Hippocampal formation (tissue), 2 donors: ENCODE results near the gene ICE1.
"Not testable (repeated sequence)": the region's sequence is repeated elsewhere in the genome, so short reads cannot be mapped to it uniquely, and the experiment has no call there.

Experiments used
- DNase-seq, 2 donors: peaks; one replicate each; lab custom pipeline; 2025; lab: John Stamatoyannopoulos, UW

Gene ICE1, protein sequence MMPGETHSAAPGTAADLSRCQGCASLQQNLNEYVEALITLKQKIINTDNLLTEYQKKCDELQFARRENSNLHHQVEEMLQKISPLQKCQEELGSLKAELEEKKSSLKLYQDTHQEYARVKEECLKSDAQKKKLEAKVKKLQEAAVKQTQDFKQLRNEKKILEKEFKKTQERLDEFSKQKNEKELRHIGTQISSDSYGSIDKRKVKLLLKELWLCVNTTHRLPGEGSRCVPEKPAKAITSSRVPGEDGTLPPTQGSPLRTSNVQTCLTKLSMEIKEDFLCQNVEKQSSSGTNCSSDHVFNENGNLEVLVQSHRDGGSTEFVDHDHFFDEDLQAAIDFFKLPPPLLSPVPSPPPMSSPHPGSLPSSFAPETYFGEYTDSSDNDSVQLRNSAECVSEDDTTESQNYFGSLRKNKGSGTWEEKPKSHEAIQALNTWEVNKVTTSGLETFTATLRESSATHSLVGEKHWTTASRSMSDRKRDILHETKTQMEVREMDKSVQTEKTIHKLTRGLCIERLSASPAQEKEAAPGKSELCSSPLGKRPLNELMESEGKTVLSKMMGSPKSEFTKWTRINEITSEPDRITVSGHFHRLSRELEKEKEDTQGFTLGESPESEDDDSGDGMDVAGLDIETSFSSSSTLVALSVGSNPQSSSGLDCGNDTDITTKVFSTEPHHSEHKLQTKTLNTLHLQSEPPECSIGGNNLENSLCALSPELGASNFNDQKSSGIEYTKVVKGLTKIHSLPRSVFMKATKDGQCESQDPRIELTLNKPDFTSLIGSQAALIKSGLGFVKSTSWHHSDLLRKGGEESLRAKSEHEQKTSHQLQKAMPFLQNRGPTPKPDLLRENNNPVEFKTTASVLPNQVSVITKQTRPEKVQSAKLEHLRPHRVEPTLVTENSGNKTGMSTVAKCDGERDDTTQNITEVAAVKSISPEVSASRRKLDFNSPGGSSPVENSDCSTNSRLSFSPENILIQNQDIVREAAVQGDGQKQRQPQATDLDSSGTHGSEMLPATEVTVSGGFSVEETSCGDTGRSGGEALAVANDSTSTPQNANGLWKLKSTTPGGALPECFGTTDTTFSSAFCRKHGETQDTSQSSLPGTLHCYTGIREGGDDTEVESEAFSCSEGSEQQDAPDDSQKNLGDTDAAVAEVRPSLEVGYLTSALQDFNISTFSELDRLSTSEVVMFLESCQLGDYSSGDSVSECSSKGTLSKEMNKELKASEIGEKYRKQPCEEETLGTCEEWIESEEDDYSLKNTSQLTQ (N-terminal part only)

DNA sequence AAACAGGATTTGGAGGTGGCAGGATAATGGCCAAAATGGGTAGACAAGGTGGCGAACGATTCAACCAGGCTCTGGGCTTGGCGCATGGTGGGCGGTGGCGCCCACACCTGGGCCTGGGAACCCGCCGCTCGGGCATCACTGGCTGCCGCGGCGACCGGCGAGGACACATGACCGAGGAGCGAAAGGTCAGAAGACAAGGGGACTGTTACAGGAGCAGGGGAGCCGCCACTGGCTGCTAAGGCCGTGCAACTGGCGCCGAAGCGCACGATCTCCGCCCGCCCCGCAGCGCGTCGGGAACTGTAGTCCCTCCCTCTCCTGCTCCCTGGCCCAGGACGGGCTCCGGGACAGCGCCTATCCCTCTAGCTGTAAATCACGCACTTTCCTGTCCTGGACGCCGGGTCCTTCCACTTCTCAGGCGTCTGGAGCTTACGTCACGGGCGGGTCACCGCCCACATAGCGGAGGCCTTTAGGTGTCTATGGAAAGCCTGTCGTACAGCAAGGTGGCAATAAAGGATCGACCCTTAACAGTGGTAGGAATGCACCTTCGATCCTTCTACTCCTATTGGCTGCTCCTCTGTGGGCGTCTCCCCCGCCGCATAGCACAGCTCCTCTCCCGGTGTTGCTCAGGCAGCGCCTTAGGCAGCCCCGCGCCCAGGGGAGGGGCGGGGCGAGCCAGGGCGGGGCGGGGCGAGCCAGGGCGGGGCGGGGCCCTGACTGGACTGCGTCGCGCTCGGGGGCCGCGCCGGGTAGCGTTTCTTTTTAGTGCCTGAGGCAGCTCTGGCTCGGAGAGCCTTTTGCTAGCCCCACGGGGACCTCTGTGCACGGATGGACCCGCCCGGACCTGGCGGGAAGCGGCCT, at the start of gene ICE1:
TSS of gene ICE1 (plus strand) at position 717 of the 858 bp plus-strand sequence. CDS start 239 bp downstream, outside the sequence.
- peak; percentile 97 for DNase-seq

DNA sequence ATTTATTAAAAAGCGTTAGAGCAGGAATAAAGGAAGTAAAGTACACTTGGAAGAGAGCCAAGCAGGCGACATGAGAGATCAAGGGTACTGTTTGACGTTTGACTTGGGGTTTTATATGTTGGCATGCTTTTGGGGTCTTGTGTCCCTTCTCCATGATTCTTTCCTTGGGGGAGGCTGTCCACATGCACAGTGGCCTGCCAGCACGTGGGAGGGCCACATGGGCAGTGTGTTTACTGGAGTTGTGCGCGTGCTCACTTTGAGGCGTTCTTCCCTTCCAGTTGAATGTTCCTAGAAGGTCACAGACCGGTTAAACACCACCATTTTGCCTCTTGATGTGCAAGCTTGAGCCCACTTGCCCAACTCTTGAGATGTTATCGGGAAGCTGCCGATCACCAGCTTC, 49.5 kb upstream of the ICE1 start:
- no peak for DNase-seq

DNA sequence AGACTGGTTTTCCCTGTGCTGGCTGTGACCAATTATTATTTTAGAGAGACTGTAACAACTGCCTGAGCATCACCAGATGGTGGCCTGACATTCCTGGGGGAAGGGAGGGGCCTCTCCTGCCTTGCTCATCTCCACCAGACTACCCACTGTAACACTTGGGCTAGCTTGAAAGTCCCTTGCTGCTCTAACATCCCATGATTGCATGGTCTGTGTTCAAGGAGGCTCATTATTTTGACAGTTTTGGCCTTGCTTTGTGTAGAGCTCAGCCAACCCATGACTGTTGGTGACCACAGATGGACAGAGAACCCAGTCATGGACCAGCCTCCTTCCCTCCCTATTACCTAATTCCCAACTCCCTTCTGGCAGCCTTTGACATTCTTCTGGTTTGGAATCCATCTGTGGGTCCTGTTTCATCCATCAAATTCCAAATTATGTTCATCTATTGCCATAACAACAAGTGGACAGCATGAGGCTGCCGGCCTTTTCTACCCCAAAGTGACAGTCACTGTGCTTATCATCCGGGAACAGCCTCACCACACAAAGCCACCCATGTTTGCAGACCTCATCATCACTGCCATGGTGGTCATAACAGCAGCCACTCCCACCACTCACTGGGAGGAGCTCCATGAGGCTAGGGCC, 49.0 kb upstream of the ICE1 start:
- no peak for DNase-seq

DNA sequence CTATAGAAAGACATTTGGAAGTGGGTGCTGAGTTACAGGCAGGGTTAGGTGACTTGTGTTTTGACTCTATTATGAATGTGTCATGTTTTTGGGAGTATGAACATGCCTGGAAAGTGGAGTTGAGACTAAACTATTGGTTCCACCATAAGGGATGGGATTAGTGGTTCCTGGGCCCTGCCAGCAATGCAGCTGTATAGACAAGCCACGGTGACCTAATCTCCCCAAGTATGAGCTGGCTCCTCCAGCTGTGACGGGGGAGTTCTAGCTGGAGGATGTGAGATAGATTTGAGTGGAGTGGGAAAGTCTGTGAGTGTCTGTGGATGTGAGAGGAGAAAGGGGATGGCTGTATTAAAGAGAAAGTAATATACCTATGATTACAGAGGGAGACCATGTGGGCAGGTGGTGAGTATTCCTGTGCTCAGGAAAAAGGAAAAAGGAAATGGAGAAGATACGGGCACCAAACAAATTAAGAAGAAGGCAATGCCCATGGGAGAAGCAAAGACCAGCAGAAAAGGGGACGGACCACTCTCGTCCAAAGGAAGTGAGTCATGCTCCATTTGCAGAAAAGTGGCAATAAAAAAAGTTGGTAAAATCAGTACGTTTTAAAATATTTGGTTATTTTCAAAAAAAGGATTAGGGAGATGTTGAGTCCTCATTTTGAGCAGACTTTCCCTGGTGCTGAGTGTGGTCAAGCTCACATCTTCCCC, 48.3 kb upstream of the ICE1 start:
- no peak for DNase-seq

DNA sequence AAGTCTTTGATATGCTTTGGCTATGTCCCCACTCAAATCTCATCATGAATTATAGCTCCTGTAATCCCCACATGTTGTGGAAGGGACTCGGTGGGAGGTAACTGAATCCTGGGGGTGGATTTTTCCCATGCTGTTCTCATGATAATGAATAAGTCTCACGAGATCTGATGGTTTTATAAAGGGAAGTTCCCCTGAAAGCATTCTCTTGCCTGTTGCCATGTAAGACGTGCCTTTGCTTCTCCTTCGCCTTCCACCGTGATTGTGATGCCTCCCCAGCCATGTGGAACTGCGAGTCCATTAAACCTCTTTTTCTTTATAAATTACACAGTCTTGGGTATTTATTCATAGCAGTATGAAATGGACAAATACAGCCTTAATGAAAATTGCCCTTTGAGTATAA, 44.7 kb upstream of the ICE1 start:
- DNase-seq, result no peak

DNA sequence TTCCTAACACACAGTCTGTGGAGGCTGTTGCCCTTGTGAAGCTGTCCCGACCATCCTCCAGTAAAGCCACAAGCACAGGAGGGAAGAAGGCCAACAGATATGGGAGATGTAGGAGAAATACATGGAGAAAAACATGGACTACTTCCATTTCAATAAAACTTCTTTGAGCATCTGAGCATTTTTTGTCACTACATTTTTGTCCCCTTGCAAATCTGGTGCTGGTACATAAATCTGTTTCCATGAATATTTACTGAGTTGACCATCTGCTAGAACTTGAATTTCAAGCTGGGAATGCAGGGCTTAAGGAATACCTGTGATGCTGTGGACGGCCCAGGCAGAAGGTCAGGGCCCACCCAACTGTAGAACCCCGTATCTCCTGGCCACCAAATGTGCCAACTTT, 43.9 kb upstream of the ICE1 start:
- no peak for DNase-seq

DNA sequence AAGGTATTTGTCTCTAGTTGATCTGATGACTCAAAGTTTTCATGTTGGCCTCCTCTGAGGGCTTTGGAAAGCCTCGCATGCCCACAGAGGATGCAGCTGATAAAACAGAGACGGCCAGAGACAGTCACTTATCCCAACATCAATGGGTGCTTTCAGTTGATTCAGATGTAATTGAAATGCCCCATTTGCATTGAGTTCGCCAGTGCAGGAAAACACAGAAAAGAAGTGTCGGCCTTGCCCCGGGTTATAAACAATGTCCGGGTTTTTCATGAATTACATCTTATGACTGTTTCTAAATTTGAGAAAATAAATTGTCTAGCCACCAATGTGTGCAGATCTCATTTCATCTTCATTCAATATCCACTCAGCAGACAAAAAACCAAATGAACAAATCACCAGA, 42.2 kb upstream of the ICE1 start:
- DNase-seq, result peak in 1 of 2 donors; percentile 18

DNA sequence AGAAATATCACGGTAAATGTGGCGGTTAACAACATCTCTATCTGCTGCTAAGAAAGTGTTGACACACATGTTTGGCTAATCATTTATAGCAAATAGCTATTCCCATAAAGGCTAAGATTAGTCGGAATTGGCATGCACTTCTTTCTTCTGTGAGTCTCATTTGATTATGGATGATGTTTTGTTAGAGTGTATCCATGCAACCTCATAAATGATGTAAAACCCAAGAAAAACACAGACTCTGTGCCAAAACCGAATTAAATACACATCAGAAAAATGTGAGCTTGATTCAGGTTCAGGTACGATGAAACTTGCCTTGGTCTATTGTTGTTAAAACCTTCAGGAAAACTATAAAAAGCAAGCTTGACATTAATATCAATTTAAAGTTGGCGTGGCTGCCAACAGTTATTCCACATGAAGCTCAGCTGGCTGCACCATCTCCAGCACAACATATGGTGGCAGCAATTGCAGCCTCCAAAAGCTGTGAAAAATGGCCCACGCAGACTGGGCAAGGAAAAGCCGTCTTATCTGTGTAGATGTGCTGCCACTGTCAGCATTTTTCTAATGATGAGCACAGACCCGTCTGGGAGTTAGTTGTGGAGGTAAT, 41.1 kb upstream of the ICE1 start:
- DNase-seq, result peak in 1 of 2 donors; percentile 56

DNA sequence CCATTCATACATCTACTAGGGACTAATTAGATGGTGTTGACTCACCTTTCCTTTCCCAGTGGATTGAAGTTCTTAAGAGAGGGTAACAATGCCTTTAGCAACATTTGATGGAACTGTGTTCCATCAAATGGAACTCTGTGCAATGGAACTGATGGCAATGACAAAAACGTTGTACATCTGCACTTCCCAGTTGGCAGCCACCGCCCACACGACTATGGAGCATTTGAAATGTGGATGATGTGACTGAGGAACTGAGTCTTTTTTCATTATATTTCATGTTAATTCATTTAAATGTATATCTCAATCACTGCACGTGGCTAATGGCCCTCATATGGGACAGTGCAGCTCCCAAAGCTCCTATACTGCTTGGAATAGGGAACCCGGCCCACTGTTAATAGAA, 39.0 kb upstream of the ICE1 start:
- DNase-seq, result no peak

DNA sequence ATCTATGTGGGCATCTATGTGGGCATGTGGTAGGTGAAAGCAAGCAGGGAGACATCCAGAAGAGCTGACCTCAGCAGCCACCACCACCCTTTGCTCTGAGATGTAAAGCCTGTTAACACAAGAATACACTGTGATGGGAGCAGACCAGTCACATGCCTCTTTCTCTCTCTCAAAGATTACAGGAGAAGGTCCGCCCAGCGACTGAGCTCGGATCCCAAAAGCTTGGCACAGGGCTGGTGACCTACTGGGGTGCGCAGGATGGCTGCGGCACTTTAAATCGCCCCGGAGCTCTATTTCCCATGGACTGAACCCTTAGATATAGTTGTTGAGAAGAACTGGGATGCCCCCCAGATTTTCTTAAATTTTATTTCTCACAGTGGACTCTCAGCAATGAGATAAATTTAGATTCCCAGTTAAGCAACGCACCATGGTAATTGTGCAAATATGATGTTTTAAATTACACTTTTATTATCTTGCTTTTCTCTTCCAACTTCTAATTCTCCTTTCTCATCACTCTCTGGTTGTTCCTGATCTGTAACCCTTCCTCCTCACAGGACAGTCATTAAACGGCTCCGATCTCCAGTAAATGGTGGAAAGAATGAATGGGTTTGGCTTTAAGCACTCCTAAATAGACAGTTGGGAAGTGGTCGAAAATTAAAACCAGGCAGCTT, 37.7 kb upstream of the ICE1 start:
- no peak for DNase-seq

DNA sequence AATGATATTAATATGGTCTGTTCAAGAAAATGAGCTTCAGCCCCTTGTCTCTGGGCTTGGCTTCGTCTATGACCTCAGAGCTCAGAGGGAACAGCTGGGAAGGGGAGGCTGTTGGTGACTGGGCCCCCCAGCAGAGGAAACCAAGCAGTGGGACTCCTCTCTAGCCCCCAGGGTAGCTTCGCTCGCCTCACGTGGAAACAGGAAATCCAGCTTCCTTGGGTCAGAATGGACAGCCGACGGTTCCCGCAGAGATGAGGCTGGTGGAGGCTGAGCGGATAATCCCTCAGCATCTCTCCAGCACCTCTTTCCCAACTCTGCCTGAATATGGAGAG, 37.2 kb upstream of the ICE1 start:
- no peak for DNase-seq

DNA sequence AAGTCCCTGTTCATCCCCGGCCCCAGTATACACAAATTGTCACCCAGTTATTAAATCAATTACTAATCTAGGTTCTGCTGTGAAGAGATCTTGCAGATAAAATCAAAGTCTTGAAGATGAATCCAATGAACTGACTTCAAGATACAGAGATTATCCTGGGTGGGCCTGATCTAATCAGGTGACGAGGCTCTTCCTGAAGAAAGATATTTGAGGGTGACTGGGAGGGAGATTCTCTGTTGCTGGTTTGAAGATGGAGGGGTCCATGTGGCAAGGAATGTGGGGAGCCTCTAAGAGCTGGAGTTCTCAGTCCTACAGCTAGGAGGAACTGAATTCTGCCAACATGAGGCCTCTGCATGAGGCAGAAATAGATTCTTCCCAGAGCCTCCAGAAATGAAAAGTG, 36.1 kb upstream of the ICE1 start:
- no peak for DNase-seq

DNA sequence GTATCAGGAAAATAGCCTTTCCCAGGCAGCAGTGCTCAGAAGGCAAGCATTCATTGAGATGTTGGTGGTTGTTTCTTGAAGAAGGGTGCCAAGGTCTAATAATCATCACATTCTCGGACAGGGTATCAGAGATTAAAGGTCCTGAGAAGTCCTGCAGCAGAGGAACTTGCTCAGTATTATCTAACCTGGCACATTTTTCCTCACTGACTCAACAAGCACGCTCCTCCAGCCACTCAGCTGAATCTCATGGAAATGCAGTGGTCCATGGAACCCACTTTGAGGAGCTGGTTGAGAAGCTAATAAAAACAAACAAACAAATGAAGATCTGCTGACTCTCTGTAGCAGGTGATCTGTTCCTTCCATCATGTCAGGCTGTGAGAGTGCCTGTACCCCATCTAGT, 35.3 kb upstream of the ICE1 start:
- DNase-seq, result no peak

DNA sequence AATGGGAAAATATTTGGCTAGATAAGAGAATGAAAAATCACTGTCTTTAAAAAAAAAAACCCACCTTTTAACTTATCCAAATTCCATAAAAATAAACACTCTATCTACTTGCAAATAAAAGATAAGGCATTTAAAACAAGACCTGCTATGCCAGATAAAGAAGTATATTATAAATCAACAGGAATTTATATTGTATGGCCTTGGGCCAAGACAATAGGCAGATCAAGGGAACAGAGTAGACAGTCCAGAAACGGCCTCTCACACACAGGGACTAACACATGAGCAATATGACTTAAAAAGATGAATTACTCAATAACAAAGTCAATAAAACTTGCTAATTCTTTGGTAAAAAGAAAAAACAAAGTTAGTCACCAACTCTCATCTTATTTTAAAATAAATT, 34.7 kb upstream of the ICE1 start:
- DNase-seq, result no peak

DNA sequence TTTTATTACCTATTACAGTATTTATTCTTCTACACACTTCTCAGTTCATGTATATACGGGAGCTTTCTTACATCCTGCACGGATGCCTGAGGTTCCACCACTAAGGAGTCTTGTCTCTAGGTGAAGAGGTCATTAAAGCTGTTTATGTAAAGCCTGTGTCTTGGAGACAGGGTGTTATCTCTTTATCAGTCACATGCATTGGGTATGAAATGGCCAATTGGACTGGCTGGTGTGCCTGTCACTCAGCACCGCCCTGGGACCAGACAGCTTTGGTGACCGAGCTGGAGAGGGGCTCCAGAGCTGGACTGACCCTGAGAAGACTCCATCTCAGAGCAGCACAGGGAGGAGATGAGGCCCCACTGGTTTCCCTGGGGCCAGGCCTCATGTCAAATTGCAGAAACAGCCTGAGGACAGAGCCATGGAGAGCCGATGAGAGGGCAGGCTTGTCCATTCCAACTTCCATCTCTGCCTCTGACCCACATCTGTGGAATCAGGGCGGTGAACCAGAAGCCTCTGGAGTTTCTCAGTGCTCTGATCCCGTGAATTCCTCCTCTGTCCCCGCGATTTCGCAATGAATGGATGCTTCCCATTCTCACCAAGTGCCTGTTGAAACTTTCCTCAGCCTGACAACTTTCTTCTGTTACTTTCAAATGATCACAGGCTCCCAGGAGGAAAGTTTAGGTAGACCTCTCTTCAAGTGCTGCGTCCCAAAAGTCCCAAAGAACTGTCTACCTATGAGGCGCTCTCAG, 32.2 kb upstream of the ICE1 start:
- not testable (repeated sequence) for DNase-seq

DNA sequence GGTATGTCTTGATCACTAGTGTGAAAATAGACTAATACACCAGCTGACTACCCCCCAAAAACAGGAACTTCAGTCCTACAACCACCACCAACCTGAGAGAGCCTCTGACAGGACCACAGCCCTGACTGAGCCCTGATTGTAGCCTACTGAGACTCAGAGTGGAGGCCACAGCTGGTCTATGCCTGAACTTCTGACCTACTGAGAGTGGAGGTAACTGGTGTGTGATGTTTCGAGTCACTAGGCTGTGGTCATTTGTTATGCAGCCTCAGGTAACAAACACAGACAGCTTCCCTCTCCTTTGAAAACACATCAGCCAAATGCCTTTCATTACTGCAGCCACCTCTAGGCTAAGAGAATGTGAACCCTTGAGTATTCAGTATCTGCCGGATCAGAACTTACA, 30.0 kb upstream of the ICE1 start:
- not testable (repeated sequence) for DNase-seq

DNA sequence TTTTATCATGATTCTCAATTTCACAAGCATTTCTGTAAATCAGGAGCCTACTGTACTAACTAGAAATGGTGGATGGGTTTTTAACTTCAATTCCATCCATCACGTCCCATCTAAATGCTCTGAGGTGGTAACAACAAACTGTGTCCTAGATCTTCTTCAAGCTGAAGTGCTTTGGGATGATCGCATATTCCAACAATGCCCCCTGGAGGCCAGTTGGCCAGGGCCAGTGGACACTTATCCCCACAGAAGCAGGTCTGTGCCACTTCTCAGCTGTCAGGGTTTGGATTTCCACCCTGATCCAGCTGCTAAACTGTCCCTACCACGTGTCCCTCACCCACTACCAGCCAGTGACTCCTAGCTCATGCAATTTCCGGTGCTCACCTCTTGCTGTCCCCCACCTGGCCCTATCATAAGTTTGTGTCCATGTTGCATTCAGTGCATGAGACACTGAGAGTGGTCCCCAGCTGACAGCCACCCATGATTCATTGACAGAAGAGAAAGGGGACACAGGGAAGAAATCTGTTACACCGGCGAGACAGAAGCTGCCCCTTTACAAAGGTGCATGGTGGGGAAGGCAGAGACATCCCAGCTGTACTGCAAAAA, 28.0 kb upstream of the ICE1 start:
- peak; percentile 5 to 21 for DNase-seq

DNA sequence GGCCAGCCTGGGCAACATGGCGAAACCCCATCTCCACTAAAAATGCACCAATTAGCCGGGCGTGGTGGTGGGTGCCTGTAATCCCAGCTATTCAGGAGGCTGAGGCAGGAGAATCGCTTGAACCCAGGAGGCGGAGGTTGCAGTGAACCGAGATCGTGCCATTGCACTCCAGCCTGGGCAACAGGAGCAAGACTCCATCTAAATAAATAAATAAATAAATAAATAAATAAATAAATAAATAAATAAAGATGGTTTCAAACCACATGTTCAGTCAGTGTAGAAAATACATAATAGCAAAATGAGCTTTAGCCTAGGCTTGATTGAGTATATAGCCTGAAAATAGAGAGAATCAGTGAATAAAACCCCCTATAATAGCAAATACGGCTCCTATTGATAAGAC, 27.4 kb upstream of the ICE1 start:
- DNase-seq, result not testable (repeated sequence)
